Measurements from ENCODE around the gene TBPL1. TPM values are rescaled to one million over a fixed set of nuclear protein-coding genes. Genes with fewer than 3 reads are reported as not detected.
"Not testable (repeated sequence)": the region's sequence is repeated elsewhere in the genome, so short reads cannot be mapped to it uniquely, and the experiment has no call there.

TBPL1 gene
- total and polyA plus RNA-seq, 4 donors: 20.1 to 28.5 (median 21.5) TPM

DNA sequence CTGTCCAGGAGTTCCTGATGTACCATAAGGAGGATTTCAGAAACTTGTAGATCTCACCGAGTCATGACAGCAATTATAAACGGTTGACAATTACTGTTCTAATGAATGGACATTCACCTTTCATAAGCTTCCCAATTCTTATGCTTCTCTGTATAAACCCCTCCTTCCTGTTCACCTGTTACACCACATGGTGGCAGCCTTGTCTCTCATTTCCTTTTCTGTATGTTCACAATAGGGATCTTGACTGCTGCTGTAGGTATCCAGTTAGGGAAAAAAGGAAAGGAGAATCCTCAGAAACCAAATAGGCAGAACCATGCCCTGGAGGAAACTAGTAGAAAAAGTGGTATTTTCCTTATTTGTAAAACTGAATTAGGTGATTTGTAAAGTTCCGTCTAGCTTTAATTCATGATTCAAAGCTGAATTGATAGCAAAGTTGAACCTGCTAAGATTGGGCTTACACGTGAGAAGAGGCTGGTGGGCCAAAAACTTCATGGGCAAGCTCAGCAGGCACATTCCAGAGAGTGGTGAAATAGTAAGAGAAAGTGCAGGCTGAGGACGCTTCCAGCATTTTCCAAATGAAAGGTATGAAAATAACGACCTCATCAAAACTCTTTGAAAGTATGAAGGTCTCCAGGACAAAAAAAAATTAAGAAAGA lies 29.0 kb upstream of the TBPL1 start:
- H3K4me1 ChIP-seq (ENCODE audit: control insufficient read depth in 1 of 2, insufficient read depth in 2 of 2, low read length in 2 of 2): no peaks in the 10 kb centered on the region
- intact Hi-C loops (cut with DNase I): loop anchor here (2.0 to 10.0 kb wide), 3 partner anchors 48 to 173 kb away; no protein-coding TSS in a partner anchor
- H3K36me3 ChIP-seq (ENCODE audit: control insufficient read depth in 1 of 2, insufficient read depth in 2 of 2, low read length in 1 of 2): no peaks in the 10 kb centered on the region
- peak; percentile 92 for ATAC-seq (ENCODE audit: low FRiP score)
- peak in 1 of 2 donors; percentile 61 for DNase-seq
- no peaks in the 10 kb centered on the region for H3K27me3 ChIP-seq (ENCODE audit: control insufficient read depth in 1 of 2, insufficient read depth in 2 of 2, low read length in 1 of 2)
- H3K9me3 ChIP-seq (ENCODE audit: control insufficient read depth, low read length): no peaks in the 10 kb centered on the region
- WGBS, 2 donors: 6 to 8% methylated on average over 6 of the region's 6 CpGs
- no peak overlapping the region for H3K27ac ChIP-seq (ENCODE audit: low read depth in 1 of 2, low read length in 2 of 2)
- no peak overlapping the region for H3K4me3 ChIP-seq (ENCODE audit: low read length in 2 of 2)

DNA sequence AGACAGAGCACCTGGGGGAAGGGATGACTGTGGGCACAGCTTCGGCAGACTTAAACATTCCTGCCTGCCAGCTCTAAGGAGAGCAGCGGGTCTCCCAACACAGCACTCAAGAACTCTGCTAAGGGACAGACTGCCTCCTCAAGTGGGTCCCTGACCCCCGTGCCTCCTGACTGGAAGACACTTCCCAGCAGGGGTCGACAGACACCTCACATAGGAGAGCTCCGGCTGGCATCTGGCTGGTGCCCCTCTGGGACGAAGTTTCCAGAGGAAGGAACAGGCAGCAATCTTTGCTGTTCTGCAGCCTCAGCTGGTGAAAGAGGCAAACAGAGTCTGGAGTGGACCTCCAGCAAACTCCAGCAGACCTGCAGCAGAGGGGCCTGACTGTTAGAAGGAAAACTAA lies 21.8 kb upstream of the TBPL1 start:
- 65% methylated on average over 6 of the region's 6 CpGs for WGBS, 2 donors
- H3K9me3 ChIP-seq (ENCODE audit: control insufficient read depth, low read length); H3K4me1 ChIP-seq (ENCODE audit: control insufficient read depth in 1 of 2, insufficient read depth in 2 of 2, low read length in 2 of 2); H3K27ac ChIP-seq (ENCODE audit: low read depth in 1 of 2, low read length in 2 of 2); H3K27me3 ChIP-seq (ENCODE audit: control insufficient read depth in 1 of 2, insufficient read depth in 2 of 2, low read length in 1 of 2); ATAC-seq (ENCODE audit: low FRiP score); H3K4me3 ChIP-seq (ENCODE audit: low read length in 2 of 2); DNase-seq; H3K36me3 ChIP-seq (ENCODE audit: control insufficient read depth in 1 of 2, insufficient read depth in 2 of 2, low read length in 1 of 2); intact Hi-C loops (cut with DNase I): not testable (repeated sequence)

DNA sequence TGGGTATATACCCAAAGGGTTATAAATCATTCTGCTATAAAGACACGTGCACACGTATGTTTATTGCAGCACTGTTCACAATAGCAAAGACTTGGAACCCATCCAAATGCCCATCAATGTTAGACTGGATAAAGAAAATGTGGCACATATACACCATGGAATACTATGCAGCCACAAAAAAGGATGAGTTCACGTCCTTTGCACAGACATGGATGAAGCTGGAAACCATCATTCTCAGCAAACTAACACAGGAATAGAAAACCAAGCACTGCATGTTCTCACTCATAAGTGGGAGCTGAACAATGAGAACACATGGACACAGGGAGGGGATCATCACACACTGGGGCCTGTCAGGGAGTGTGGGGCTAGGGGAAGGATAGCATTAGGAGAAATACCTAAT lies 16.7 kb upstream of the TBPL1 start:
- H3K9me3 ChIP-seq (ENCODE audit: control insufficient read depth, low read length); H3K4me3 ChIP-seq (ENCODE audit: low read length in 2 of 2); H3K36me3 ChIP-seq (ENCODE audit: control insufficient read depth in 1 of 2, insufficient read depth in 2 of 2, low read length in 1 of 2); DNase-seq; intact Hi-C loops (cut with DNase I); H3K4me1 ChIP-seq (ENCODE audit: control insufficient read depth in 1 of 2, insufficient read depth in 2 of 2, low read length in 2 of 2); H3K27me3 ChIP-seq (ENCODE audit: control insufficient read depth in 1 of 2, insufficient read depth in 2 of 2, low read length in 1 of 2); H3K27ac ChIP-seq (ENCODE audit: low read depth in 1 of 2, low read length in 2 of 2); ATAC-seq (ENCODE audit: low FRiP score): not testable (repeated sequence)
- WGBS, 2 donors: 84 to 86% methylated on average over 3 of the region's 3 CpGs

DNA sequence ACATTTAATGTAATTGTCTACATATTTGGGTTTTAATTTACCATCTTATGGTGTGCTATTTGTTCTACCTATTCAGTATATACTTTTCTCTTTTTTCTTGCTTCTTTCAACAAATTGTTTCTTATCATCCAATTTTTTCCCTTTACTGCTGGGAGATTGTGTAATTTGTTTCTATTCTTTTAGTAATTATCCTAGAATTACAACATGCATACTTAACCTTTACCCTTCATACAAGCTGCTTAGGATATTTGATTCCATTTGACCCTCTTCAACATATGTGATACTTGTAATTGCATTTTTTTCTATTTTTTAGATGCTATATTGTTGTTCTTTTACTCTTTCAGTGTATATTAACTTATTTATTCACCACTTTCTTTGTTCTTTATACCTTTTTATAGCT lies 15.1 kb upstream of the TBPL1 start:
- Histone ChIP-seq H3K9me3 (ENCODE audit: control insufficient read depth, low read length) (no peaks in the 10 kb centered on the region), H3K36me3 (ENCODE audit: control insufficient read depth in 1 of 2, insufficient read depth in 2 of 2, low read length in 1 of 2) (no peaks in the 10 kb centered on the region), H3K4me1 (ENCODE audit: control insufficient read depth in 1 of 2, insufficient read depth in 2 of 2, low read length in 2 of 2) (no peaks in the 10 kb centered on the region), H3K27me3 (ENCODE audit: control insufficient read depth in 1 of 2, insufficient read depth in 2 of 2, low read length in 1 of 2) (no peaks in the 10 kb centered on the region), H3K27ac (ENCODE audit: low read depth in 1 of 2, low read length in 2 of 2) (no peak overlapping the region), H3K4me3 (ENCODE audit: low read length in 2 of 2) (no peak overlapping the region)
- intact Hi-C loops (cut with DNase I): no loop called here
- DNase-seq (no peak), ATAC-seq (ENCODE audit: low FRiP score) (no peak)

DNA sequence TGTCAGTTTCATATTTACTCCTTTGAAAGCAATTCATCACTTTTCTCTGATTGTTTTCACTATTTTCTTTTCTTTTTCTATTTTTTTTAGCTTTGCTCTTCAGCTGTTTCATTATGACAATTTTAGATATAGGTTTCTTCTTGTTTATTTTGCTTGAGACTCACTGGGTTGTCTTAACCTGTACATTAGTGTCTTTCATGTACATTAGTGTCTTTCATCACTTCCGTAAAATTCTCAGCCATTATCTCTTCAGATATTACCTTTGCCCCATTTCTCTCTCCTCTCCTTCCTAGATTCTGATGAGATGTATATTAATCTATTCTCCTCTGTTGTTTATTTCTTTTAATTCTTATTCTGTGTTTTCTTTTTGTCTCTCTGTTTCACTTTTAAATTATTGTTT lies 14.5 kb upstream of the TBPL1 start:
- Histone ChIP-seq H3K27me3 (ENCODE audit: control insufficient read depth in 1 of 2, insufficient read depth in 2 of 2, low read length in 1 of 2) (no peaks in the 10 kb centered on the region), H3K4me3 (ENCODE audit: low read length in 2 of 2) (no peak overlapping the region), H3K9me3 (ENCODE audit: control insufficient read depth, low read length) (no peaks in the 10 kb centered on the region), H3K4me1 (ENCODE audit: control insufficient read depth in 1 of 2, insufficient read depth in 2 of 2, low read length in 2 of 2) (no peaks in the 10 kb centered on the region), H3K27ac (ENCODE audit: low read depth in 1 of 2, low read length in 2 of 2) (no peak overlapping the region), H3K36me3 (ENCODE audit: control insufficient read depth in 1 of 2, insufficient read depth in 2 of 2, low read length in 1 of 2) (no peaks in the 10 kb centered on the region)
- WGBS, 2 donors: 94 to 95% methylated on average over 1 of the region's 1 CpG
- DNase-seq (no peak), ATAC-seq (ENCODE audit: low FRiP score) (no peak)
- intact Hi-C loops (cut with DNase I): no loop called here

DNA sequence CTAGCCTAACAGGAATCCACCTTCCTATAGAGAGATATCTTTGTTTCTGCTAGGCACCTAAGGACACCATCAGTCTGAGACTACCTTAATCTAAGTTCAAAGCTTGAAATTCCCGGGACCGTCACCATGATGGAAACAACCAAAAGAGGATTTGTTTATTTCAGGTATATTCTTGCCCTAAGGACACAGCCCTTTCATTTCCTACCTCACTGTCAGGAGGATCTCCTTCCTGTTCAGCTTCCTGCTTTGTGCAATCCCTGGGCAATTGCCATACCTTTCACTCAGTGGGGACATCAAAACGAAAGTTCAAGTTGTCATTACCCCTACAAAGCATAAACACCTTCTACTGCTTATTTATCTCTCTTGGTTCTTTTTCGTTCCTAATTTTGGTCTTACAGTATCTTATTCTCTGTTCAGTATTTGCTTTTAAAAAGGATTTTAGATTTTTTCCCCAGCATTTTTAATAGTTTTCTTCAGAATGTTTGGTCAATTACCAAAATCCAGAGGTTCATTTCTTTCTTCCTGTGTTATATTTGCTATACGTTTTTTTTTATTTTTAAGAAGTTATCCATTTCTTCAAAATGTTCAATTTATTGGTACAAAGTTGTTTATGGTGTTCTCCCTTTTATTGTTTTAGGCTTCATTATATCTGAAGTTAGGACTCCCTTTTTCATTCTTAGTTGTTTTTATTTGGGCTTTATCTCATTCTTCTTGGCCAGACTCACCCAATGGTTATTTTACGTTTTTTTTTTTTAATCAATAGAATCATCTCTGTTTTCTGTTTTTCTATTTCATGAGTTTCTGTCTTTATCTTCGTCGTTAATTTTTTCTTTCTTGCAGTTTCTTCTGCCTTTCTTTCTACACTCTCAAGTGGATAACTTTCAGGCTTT lies 13.0 kb upstream of the TBPL1 start:
- WGBS, 2 donors: 74 to 76% methylated on average over 8 of the region's 8 CpGs

DNA sequence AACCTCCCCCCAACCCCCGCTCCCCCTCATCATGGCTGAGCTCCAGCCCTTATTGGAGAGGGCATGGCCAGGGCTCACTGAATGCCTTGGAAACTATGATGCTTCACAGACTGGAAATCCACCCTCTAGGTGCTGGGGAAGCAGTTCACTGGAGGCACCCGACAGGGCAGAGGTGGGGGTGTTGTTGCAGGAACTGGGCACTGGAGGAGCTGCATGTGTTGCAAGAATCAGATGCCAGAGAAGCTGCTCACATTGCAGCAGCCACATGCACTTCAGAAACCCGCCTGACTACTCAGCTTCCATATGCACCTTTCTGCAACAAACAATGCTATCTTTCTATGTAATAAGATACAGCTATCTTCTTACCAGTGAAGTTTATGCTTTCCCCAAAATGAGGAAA lies 7.9 kb upstream of the TBPL1 start:
- H3K36me3 ChIP-seq (ENCODE audit: control insufficient read depth in 1 of 2, insufficient read depth in 2 of 2, low read length in 1 of 2): no peaks in the 10 kb centered on the region
- H3K27me3 ChIP-seq (ENCODE audit: control insufficient read depth in 1 of 2, insufficient read depth in 2 of 2, low read length in 1 of 2): no peaks in the 10 kb centered on the region
- no peak for DNase-seq
- no peaks in the 10 kb centered on the region for H3K9me3 ChIP-seq (ENCODE audit: control insufficient read depth, low read length)
- no peak for ATAC-seq (ENCODE audit: low FRiP score)
- intact Hi-C loops (cut with DNase I): no loop called here
- no peak overlapping the region for H3K4me3 ChIP-seq (ENCODE audit: low read length in 2 of 2)
- no peak overlapping the region for H3K27ac ChIP-seq (ENCODE audit: low read depth in 1 of 2, low read length in 2 of 2)
- 70% methylated on average over 3 of the region's 3 CpGs for WGBS, 2 donors
- H3K4me1 ChIP-seq (ENCODE audit: control insufficient read depth in 1 of 2, insufficient read depth in 2 of 2, low read length in 2 of 2): no peaks in the 10 kb centered on the region

More for the DNA sequence above, 13.0 kb upstream of the TBPL1 start:
- ATAC-seq (ENCODE audit: low FRiP score) (no peak), DNase-seq (no peak)
- no peaks in the 10 kb centered on the region for H3K27me3 ChIP-seq (ENCODE audit: control insufficient read depth in 1 of 2, insufficient read depth in 2 of 2, low read length in 1 of 2)
- no peaks in the 10 kb centered on the region for H3K4me1 ChIP-seq (ENCODE audit: control insufficient read depth in 1 of 2, insufficient read depth in 2 of 2, low read length in 2 of 2)
- no peak overlapping the region for H3K4me3 ChIP-seq (ENCODE audit: low read length in 2 of 2)
- H3K27ac ChIP-seq (ENCODE audit: low read depth in 1 of 2, low read length in 2 of 2): no peak overlapping the region
- H3K36me3 ChIP-seq (ENCODE audit: control insufficient read depth in 1 of 2, insufficient read depth in 2 of 2, low read length in 1 of 2): no peaks in the 10 kb centered on the region
- intact Hi-C loops (cut with DNase I): no loop called here
- no peaks in the 10 kb centered on the region for H3K9me3 ChIP-seq (ENCODE audit: control insufficient read depth, low read length)

DNA sequence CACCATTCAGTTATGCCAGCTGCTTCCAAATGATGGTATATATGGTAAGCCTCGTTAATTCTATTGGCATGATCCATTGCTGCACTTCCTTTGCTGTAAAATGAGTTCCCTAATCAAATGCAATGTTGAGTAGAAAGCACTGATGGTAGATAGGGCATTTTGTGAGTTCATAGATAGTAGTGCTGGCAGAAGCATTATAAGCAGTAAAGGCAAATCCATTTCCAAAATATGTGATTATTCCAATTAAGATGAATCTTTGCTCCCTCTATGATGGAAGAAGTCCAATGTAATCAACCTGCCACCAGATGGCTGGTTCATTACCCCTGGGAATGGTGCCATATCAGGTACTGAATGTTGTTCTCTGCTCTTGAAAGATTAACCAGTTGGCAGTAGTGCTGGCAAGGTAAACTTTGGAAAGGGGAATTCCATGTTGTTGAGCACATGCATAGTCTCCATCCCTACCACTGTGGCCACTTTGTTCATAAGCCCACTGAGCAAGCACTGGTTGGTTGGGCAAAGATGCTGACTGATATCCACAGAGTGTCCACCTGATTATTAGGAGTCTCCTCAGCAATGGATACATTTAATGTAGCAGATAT lies 5.6 kb upstream of the TBPL1 start:
- Histone ChIP-seq H3K36me3 (ENCODE audit: control insufficient read depth in 1 of 2, insufficient read depth in 2 of 2, low read length in 1 of 2) (no peaks in the 10 kb centered on the region), H3K27me3 (ENCODE audit: control insufficient read depth in 1 of 2, insufficient read depth in 2 of 2, low read length in 1 of 2) (no peaks in the 10 kb centered on the region), H3K9me3 (ENCODE audit: control insufficient read depth, low read length) (no peaks in the 10 kb centered on the region), H3K27ac (ENCODE audit: low read depth in 1 of 2, low read length in 2 of 2) (no peak overlapping the region), H3K4me3 (ENCODE audit: low read length in 2 of 2) (no peak overlapping the region), H3K4me1 (ENCODE audit: control insufficient read depth in 1 of 2, insufficient read depth in 2 of 2, low read length in 2 of 2) (peaks cover 0 to 7% of the 10 kb centered on the region in 2 donors)
- intact Hi-C loops (cut with DNase I): no loop called here
- 86 to 94% methylated on average over 1 of the region's 1 CpG for WGBS, 2 donors
- DNase-seq: no peak
- no peak for ATAC-seq (ENCODE audit: low FRiP score)
